Measurements from ENCODE around the gene TMEM19.

DNA sequence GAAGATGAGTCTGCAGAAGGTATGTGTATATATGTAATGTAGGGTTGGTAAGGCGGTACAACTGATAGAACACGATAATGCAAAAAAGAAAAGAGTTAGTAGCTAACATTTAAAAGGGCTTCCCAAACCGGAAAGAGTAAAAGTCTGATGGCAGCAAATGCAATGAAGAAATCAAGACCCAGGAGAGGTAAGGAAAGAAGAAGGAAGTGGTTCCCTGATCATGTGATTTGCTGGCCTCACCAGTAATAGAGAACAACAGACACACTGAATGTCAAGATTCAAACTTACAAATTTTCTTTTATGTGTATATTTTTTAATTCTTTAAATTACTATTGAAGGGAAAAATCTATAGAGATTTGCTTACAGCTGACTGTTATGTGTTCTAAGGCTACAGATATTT lies 40.6 kb upstream of the TMEM19 start:
- TF ChIP-seq GATA3 (IDR thresholded peaks at IDR 0.05; ENCODE audit: low read depth, low read length) (no peak), GATA2 (IDR thresholded peaks at IDR 0.05; ENCODE audit: low read depth, low read length) (no peak)
